ENCODE measurements around the gene S1PR4. TPM values are rescaled to one million over a fixed set of nuclear protein-coding genes. Genes with fewer than 3 reads are reported as not detected.

S1PR4 gene, protein sequence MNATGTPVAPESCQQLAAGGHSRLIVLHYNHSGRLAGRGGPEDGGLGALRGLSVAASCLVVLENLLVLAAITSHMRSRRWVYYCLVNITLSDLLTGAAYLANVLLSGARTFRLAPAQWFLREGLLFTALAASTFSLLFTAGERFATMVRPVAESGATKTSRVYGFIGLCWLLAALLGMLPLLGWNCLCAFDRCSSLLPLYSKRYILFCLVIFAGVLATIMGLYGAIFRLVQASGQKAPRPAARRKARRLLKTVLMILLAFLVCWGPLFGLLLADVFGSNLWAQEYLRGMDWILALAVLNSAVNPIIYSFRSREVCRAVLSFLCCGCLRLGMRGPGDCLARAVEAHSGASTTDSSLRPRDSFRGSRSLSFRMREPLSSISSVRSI
- 0.47 and 1.1 TPM in 2 replicates for total RNA-seq

DNA sequence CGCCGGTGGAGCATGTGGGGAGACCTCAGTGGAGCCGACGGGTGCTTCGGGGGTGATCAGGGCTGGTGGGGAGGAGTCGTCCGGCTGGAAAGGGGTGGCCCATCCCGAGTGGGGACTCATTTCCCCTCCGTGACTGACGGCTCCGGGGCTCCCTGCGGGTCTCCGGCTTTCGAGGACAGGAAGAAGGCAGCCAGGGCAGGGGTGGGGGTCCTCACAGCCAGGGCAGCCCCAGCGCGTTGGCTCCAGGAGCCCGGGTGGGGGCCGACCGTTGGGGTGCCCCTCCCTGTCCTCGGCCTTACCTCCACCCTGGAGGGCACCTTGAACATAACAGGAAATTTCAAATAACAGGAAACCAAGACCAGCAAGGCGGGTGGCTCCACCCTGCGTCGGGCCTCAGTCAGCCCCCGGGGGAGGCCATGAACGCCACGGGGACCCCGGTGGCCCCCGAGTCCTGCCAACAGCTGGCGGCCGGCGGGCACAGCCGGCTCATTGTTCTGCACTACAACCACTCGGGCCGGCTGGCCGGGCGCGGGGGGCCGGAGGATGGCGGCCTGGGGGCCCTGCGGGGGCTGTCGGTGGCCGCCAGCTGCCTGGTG lies at the start of gene S1PR4:
TSS of gene S1PR4 (plus strand) at position 393 of the 596 bp plus-strand sequence. CDS start at position 417, 24 bp downstream.

DNA sequence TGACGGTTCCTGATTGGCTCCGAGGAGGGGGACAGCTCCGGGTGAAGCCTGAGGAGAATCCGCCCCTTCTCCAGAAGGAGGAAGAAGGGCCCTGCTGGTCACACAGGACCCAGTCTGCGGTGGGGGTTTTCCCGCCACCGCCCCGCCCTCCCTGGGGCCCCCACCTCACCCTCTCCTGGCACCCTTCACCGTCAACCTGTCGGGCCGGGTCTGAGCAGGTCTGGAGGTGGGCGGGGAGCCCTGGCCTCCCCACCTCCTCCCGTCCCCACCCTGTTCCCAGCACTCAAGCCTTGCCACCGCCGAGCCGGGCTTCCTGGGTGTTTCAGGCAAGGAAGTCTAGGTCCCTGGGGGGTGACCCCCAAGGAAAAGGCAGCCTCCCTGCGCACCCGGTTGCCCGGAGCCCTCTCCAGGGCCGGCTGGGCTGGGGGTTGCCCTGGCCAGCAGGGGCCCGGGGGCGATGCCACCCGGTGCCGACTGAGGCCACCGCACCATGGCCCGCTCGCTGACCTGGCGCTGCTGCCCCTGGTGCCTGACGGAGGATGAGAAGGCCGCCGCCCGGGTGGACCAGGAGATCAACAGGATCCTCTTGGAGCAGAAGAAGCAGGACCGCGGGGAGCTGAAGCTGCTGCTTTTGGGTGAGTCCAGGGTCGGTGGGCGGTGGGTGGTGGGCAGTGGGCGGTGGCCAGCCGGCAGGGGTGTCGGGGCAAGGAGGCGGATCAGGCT lies 42.4 kb upstream of the S1PR4 start, which contains the start of gene GNA15:
TSS of gene GNA15 (plus strand) at position 73 of the 723 bp plus-strand sequence. CDS start at position 491, 418 bp downstream.

DNA sequence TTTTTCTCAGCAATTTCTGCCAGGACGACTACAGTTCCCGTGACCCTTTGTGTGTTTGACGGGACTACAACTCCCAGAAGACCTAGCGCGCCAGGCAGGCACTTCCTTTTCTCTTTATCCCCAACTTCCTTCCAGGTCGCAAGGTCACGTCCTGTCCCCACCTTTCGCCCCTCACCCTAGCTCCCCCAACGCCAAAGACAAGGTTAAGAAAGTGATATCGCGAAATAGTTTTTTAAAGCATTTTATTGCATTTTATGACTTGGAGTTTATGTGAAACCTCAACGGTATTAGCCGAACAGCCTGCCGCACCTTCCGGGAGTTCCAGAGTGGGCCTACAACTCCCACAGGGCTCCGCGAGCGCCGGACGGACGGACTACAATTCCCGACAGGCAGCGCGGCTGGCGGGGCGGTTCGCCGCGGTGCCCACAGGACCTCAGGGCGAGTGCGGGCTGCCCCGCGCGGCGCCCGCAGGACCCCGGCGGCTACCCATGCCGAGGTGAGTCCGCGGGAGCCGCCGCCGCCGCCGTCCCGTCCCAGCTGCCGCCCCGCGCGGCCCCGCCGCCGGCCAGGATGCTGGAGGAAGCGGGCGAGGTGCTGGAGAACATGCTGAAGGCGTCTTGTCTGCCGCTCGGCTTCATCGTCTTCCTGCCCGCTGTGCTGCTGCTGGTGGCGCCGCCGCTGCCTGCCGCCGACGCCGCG lies 7.0 kb downstream of the S1PR4 start, which contains the start of gene NCLN:
TSS of gene NCLN (plus strand) at position 470 of the 699 bp plus-strand sequence. CDS start at position 571, 101 bp downstream.

DNA sequence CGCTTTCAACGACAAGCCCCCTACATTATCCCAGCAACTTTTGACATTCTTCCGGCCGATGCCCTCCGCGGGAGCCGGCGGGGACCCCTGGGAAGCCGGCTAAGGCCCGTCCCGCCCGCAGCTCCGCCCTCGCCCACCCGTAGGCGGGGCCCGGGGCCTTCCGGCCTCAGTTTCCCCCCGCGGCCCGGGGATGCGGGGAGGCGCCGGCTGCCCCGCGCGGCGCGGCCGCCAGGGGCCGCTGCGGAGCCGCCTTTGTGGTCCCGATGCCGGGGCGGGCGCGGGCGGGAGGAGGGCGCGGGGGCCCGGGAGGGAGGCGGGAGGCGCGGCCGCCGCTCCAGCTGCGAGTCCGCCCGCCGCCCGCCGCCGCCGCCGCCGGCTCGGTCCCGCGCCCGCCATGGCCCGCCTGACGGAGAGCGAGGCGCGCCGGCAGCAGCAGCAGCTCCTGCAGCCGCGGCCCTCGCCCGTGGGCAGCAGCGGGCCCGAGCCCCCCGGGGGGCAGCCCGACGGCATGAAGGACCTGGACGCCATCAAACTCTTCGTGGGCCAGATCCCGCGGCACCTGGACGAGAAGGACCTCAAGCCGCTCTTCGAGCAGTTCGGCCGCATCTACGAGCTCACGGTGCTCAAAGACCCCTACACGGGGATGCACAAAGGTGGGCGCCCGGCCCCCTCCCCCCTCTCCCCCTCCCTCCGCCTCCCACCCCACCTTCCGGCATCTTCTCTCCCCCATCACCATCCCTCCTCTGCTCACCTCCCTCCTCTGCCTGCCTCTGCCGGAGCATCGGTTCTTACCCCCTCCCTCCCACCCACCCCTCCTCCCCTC lies 46.0 kb downstream of the S1PR4 start, which contains the start of gene CELF5:
TSS of gene CELF5 (plus strand) at position 316 of the 823 bp plus-strand sequence. CDS start at position 395, 79 bp downstream.

Other genes starting within 250 kb of the S1PR4 start
- 7.6 and 10.4 TPM in 2 replicates for gene ZNF77, start 233.8 kb upstream of the S1PR4 start, total RNA-seq
- 0.99 and 4.5 TPM in 2 replicates for gene TLE6, start 201.2 kb upstream of the S1PR4 start, total RNA-seq
- gene TLE2, start 149.5 kb upstream of the S1PR4 start, total RNA-seq: 11.8 and 47.5 TPM in 2 replicates
- gene TLE5, start 116.3 kb upstream of the S1PR4 start, total RNA-seq: 148 and 183 TPM in 2 replicates
- gene GNA11, start 84.4 kb upstream of the S1PR4 start, total RNA-seq: 84.1 and 92.1 TPM in 2 replicates
- under 0.01 TPM in 1 of 2 replicates, not detected in the other for gene GNA15, start 42.7 kb upstream of the S1PR4 start, total RNA-seq
- 50.9 and 60.7 TPM in 2 replicates for gene NCLN, start 7.2 kb downstream of the S1PR4 start, total RNA-seq
- not detected in 2 replicates for gene CELF5, start 45.9 kb downstream of the S1PR4 start, total RNA-seq
- gene NFIC, start 187.8 kb downstream of the S1PR4 start, total RNA-seq: 24.3 and 43.8 TPM in 2 replicates